H9 (cell line): ENCODE measurements around the gene CEP350. TPM values are rescaled to one million over a fixed set of nuclear protein-coding genes. Genes with fewer than 3 reads are reported as not detected.

ENCODE experiments used
- DNase-seq: peaks from one replicate; pipeline ENCODE4 v3.0.0-alpha.2; 2017
- H2AFZ ChIP-seq: one replicate; pipeline ENCODE4 v1.6.1; 2013; ENCODE audit warnings: mild to moderate bottlenecking, low read length, control low read depth, moderate library complexity
- H2AK5ac ChIP-seq: 2 replicates; pipeline ENCODE4 v1.6.1; 2013; ENCODE audit warnings: low read length, control low read depth, mixed read lengths; ENCODE audit not compliant: insufficient read length
- H2BK120ac ChIP-seq: one replicate; pipeline ENCODE4 v1.6.1; 2013; ENCODE audit warnings: low read depth, mild to moderate bottlenecking, low read length, control low read depth, inconsistent platforms; ENCODE audit not compliant: poor library complexity, severe bottlenecking
- H2BK12ac ChIP-seq: 2 replicates; pipeline ENCODE4 v1.6.1; 2013; ENCODE audit warnings: low read length, control low read depth, mixed read lengths, low read depth; ENCODE audit not compliant: insufficient read length
- H2BK15ac ChIP-seq: 2 replicates; pipeline ENCODE4 v1.6.1; 2013; ENCODE audit warnings: low read depth, low read length, control low read depth
- H2BK20ac ChIP-seq: one replicate; pipeline ENCODE4 v1.6.1; 2013; ENCODE audit warnings: low read depth, mild to moderate bottlenecking, low read length, control low read depth, inconsistent platforms; ENCODE audit not compliant: poor library complexity, severe bottlenecking
- H2BK5ac ChIP-seq: 2 replicates; pipeline ENCODE4 v1.6.1; 2013; ENCODE audit warnings: low read length, control low read depth, mixed read lengths; ENCODE audit not compliant: insufficient read length
- H3K14ac ChIP-seq: 2 replicates; pipeline ENCODE4 v1.6.1; 2013; ENCODE audit warnings: low read length, control low read depth; ENCODE audit not compliant: insufficient read depth
- H3K18ac ChIP-seq: 2 replicates; pipeline ENCODE4 v1.6.1; 2013; ENCODE audit warnings: low read depth, mild to moderate bottlenecking, mixed read lengths, low read length, control low read depth; ENCODE audit not compliant: insufficient read length
- H3K23ac ChIP-seq: 2 replicates; pipeline ENCODE4 v1.6.1; 2013; ENCODE audit warnings: low read length, control low read depth, mixed read lengths, low read depth; ENCODE audit not compliant: insufficient read length
- H3K23me2 ChIP-seq: 2 replicates; pipeline ENCODE4 v1.6.1; 2013; ENCODE audit warnings: low read depth, mild to moderate bottlenecking, mixed read lengths, low read length, control low read depth; ENCODE audit not compliant: insufficient read length, poor library complexity, severe bottlenecking
- H3K27ac ChIP-seq: 2 replicates; pipeline ENCODE4 v1.5.1; 2013; ENCODE audit warnings: low read length, control low read depth, mixed read lengths, low read depth; ENCODE audit not compliant: insufficient read length
- H3K27me3 ChIP-seq: 2 replicates; pipeline ENCODE4 v1.6.1; 2013; ENCODE audit warnings: low read length, control low read depth, inconsistent platforms; ENCODE audit not compliant: insufficient read depth
- H3K4ac ChIP-seq: 2 replicates; pipeline ENCODE4 v1.6.1; 2013; ENCODE audit warnings: low read depth, mild to moderate bottlenecking, control low read depth, inconsistent platforms, low read length, moderate library complexity
- H3K4me1 ChIP-seq: 2 replicates; pipeline ENCODE4 v1.6.1; 2013; ENCODE audit warnings: low read length, control low read depth, inconsistent platforms; ENCODE audit not compliant: insufficient read depth
- H3K4me2 ChIP-seq: 2 replicates; pipeline ENCODE4 v1.6.1; 2013; ENCODE audit warnings: low read length, control low read depth, mixed read lengths; ENCODE audit not compliant: insufficient read length, insufficient read depth
- H3K56ac ChIP-seq: 2 replicates; pipeline ENCODE4 v1.6.1; 2013; ENCODE audit warnings: low read depth, mild to moderate bottlenecking, mixed read lengths, low read length, control low read depth; ENCODE audit not compliant: insufficient read length
- H3K79me1 ChIP-seq: 2 replicates; pipeline ENCODE4 v1.6.1; 2013; ENCODE audit warnings: low read depth, mild to moderate bottlenecking, moderate library complexity, low read length, control low read depth, inconsistent platforms; ENCODE audit not compliant: insufficient read depth, poor library complexity, severe bottlenecking
- H3K79me2 ChIP-seq: 2 replicates; pipeline ENCODE4 v1.6.1; 2013; ENCODE audit warnings: low read length, control low read depth, inconsistent platforms; ENCODE audit not compliant: insufficient read depth
- H3K9ac ChIP-seq: 2 replicates; pipeline ENCODE4 v1.6.1; 2013; ENCODE audit warnings: low read length, control low read depth, mixed read lengths; ENCODE audit not compliant: insufficient read length; ENCODE audit errors: extremely low read depth
- H3K9me3 ChIP-seq: one replicate; pipeline ENCODE4 v1.6.1; 2013; ENCODE audit warnings: low read depth, low read length, inconsistent platforms; ENCODE audit not compliant: control insufficient read depth
- H3T11ph ChIP-seq: one replicate; pipeline ENCODE4 v1.6.1; 2013; ENCODE audit warnings: mild to moderate bottlenecking, low read length, control low read depth, inconsistent platforms
- H4K20me1 ChIP-seq: one replicate; pipeline ENCODE4 v1.6.1; 2013; ENCODE audit not compliant: control insufficient read depth, insufficient read length, insufficient read depth
- H4K5ac ChIP-seq: 2 replicates; pipeline ENCODE4 v1.6.1; 2013; ENCODE audit warnings: low read depth, mild to moderate bottlenecking, mixed read lengths, low read length, control low read depth; ENCODE audit not compliant: insufficient read length
- H4K8ac ChIP-seq: replicated peaks from 2 replicates; pipeline ENCODE4 v1.6.1; 2013; ENCODE audit warnings: low read length, control low read depth, mixed read lengths, low read depth; ENCODE audit not compliant: insufficient read length
- H4K91ac ChIP-seq: 2 replicates; pipeline ENCODE4 v1.6.1; 2013; ENCODE audit warnings: low read depth, mild to moderate bottlenecking, moderate library complexity, mixed read lengths, low read length, control low read depth; ENCODE audit not compliant: insufficient read length
- H3K27ac Mint-ChIP-seq, 3 experiments: 2 replicates in 2 of 3; 3 replicates in 1 of 3; pipeline ENCODE4 v1.8.0; 2020 to 2021; ENCODE audit warnings: mixed read lengths in 3 of 3, mild to moderate bottlenecking in 1 of 3, moderate library complexity in 1 of 3
- H3K27me3 Mint-ChIP-seq: 2 replicates; pipeline ENCODE4 v1.8.0; 2021; ENCODE audit warnings: low read depth, mild to moderate bottlenecking, moderate library complexity, mixed read lengths
- H3K36me3 Mint-ChIP-seq, 3 experiments: 2 replicates in 2 of 3; 3 replicates in 1 of 3; pipeline ENCODE4 v1.8.0; 2020 to 2021; ENCODE audit warnings: low read depth in 3 of 3, mixed read lengths in 3 of 3; ENCODE audit not compliant: insufficient read depth in 1 of 3
- H3K4me1 Mint-ChIP-seq, 2 experiments: 2 replicates each; pipeline ENCODE4 v1.8.0; 2020; ENCODE audit warnings: mixed read lengths in 2 of 2
- H3K4me3 Mint-ChIP-seq, 2 experiments: 2 replicates in 1 of 2; 3 replicates in 1 of 2; pipeline ENCODE4 v1.8.0; 2020 to 2021; ENCODE audit warnings: mild to moderate bottlenecking in 2 of 2, mixed read lengths in 2 of 2, moderate library complexity in 1 of 2
- H3K9me3 Mint-ChIP-seq, 2 experiments: 2 replicates in 1 of 2; 3 replicates in 1 of 2; pipeline ENCODE4 v1.8.0; 2020; ENCODE audit warnings: mild to moderate bottlenecking in 2 of 2, mixed read lengths in 2 of 2, moderate library complexity in 1 of 2
- WGBS: extraction: QIAGEN DNeasy Blood & Tissue Kit; methylation state at CpG from one replicate; pipeline ENCODE4 v1.1.7; 2013; ENCODE audit warnings: missing lambda C conversion rate, low lambda C conversion rate, mixed read lengths; ENCODE audit not compliant: insufficient read length; ENCODE audit errors: extremely low coverage; 5-methylcytosine and 5-hydroxymethylcytosine counted together
- total RNA-seq: library from RNA; stranded (reverse); gene quantifications from 2 replicates; pipeline ENCODE4 v1.2.1, GENCODE V29; 2021
- TF ChIP-seq, protein P1 (sequence below): fragments of 200-600 bp; sonication (generic); conservative IDR thresholded peaks from 3 replicates; pipeline ENCODE4 v1.8.0; 2021; ENCODE audit warnings: antibody characterized with exemption, mild to moderate bottlenecking

CEP350 gene
- total RNA-seq, 1 experiment from 2014 or later: 39.2 TPM

DNA sequence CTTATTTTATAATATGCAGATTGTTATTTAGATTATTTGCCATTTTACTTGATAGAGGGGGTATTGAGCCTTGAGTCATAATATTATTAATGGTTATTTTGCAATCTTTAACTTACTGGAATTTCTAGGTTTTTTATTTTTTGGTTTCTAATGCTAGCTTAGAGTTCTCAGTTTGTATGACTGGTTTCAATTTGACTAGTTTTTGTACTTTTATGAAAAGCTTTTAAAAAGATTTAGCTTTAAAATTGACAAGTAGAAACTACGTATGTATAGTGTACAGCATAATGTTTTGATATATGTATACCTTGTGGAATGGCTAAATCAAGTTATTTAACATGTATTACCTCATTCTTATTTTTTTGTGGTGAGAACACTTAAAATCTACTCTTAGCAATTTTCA, 41.5 kb downstream of the CEP350 start:
- H3K14ac ChIP-seq: no peak overlapping the region
- no peak overlapping the region for H3K4me3 Mint-ChIP-seq
- H3T11ph ChIP-seq: no peak overlapping the region
- peaks cover 6 to 14% (median 11%) of the 10 kb centered on the region in 3 experiments; a peak in 6 of 7 replicates for H3K36me3 Mint-ChIP-seq
- no CpG with 5 or more reads among the region's 1 CpG for WGBS
- no peak for DNase-seq
- H2BK15ac ChIP-seq: no peak overlapping the region
- H2AFZ ChIP-seq: no peak overlapping the region
- H3K79me1 ChIP-seq: no peaks in the 10 kb centered on the region
- H3K4me2 ChIP-seq: no peak overlapping the region
- H3K27ac ChIP-seq: no peak overlapping the region
- no peak overlapping the region for H3K56ac ChIP-seq
- no peak overlapping the region for H3K9ac ChIP-seq
- H3K23ac ChIP-seq: no peak overlapping the region
- no peaks in the 10 kb centered on the region for H3K9me3 Mint-ChIP-seq
- no peak overlapping the region for H2BK5ac ChIP-seq
- no peak overlapping the region for H2BK12ac ChIP-seq
- no peaks in the 10 kb centered on the region for H3K4me1 Mint-ChIP-seq
- TF ChIP-seq, protein P1, sequence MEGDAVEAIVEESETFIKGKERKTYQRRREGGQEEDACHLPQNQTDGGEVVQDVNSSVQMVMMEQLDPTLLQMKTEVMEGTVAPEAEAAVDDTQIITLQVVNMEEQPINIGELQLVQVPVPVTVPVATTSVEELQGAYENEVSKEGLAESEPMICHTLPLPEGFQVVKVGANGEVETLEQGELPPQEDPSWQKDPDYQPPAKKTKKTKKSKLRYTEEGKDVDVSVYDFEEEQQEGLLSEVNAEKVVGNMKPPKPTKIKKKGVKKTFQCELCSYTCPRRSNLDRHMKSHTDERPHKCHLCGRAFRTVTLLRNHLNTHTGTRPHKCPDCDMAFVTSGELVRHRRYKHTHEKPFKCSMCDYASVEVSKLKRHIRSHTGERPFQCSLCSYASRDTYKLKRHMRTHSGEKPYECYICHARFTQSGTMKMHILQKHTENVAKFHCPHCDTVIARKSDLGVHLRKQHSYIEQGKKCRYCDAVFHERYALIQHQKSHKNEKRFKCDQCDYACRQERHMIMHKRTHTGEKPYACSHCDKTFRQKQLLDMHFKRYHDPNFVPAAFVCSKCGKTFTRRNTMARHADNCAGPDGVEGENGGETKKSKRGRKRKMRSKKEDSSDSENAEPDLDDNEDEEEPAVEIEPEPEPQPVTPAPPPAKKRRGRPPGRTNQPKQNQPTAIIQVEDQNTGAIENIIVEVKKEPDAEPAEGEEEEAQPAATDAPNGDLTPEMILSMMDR: no peak
- H3K23me2 ChIP-seq: no peaks in the 10 kb centered on the region
- no peaks in the 10 kb centered on the region for H3K79me2 ChIP-seq
- H3K4me1 ChIP-seq: no peaks in the 10 kb centered on the region
- H3K4ac ChIP-seq: no peak overlapping the region
- H3K27ac Mint-ChIP-seq: no peak overlapping the region
- H2BK120ac ChIP-seq: no peak overlapping the region
- no peak overlapping the region for H4K5ac ChIP-seq
- H2BK20ac ChIP-seq: no peak overlapping the region
- H3K27me3 ChIP-seq: no peaks in the 10 kb centered on the region
- no peak overlapping the region for H4K8ac ChIP-seq
- no peak overlapping the region for H3K18ac ChIP-seq
- no peaks in the 10 kb centered on the region for H4K20me1 ChIP-seq
- no peaks in the 10 kb centered on the region for H3K9me3 ChIP-seq
- no peaks in the 10 kb centered on the region for H3K27me3 Mint-ChIP-seq
- no peak overlapping the region for H4K91ac ChIP-seq
- H2AK5ac ChIP-seq: no peak overlapping the region
